GM18498 (cell line): ENCODE measurements around the gene COL20A1.
"Not testable (repeated sequence)": the region's sequence is repeated elsewhere in the genome, so short reads cannot be mapped to it uniquely, and the experiment has no call there.

Experiments used
- ATAC-seq: cut with Tn5 transposase; IDR thresholded peaks from one replicate; pipeline ENCODE4 v1.9.1; 2021; ENCODE audit warnings: mild to moderate bottlenecking, moderate library complexity; ENCODE audit not compliant: unreplicated experiment

The COL20A1 gene

DNA sequence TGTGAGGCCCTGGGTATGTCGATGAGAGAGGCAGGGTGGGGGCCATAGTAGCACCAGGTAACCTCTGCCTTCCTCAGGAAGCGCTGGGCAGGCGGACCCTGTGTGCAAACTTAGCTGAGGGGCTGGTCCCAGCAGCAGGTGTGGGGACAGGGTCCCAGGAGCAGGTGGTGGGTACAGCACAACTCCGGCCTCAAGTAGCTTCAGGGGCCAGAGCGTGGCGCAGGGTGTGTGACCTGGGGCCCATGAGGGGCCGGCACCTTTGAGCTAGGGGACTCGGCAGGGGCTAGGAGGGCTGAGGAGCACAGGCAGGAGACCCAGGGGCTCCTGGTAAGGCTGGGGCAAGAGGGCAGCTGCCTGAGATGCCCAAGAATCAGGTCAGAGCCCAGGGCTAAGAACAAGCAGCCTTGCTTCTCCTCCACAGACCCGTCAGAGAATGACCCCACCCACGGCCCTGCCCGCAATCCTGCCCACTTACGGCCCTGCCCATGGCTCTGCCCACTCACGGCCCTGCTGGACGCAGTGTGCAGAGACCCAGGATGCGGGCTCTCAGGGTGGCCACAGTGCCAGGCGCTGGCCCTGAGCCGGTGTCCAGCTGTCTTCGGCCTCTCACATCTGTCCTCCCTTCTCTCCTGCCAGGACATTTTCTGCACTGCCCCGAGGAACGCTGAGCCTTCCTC lies 37.2 kb downstream of the COL20A1 start:
- no peak for ATAC-seq

DNA sequence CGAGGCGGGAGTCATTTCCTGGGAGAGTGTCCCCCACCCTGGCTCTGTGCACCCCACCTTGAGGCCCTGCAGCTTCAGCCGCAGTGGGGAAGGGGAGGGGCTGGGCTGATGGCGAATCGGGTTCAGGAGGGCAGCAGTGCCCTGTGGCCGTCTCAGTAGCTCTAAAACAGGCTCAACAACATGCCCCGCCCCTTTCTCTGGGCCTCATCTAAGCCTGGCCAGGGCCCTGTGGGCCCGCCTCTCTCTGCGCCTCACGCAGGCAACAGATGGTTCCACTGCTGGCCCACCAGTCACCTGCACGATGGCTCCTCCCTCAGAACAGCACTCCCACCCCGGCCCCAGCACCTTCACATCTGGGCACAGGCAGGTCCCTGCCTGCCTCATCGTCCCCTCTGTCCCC lies 38.0 kb downstream of the COL20A1 start:
- no peak for ATAC-seq

GRCh38 chr20:63331741-63332400 lies 38.9 kb downstream of the COL20A1 start:
- no peak for ATAC-seq

GRCh38 chr20:63332488-63333240 lies 39.7 kb downstream of the COL20A1 start:
- no peak for ATAC-seq

DNA sequence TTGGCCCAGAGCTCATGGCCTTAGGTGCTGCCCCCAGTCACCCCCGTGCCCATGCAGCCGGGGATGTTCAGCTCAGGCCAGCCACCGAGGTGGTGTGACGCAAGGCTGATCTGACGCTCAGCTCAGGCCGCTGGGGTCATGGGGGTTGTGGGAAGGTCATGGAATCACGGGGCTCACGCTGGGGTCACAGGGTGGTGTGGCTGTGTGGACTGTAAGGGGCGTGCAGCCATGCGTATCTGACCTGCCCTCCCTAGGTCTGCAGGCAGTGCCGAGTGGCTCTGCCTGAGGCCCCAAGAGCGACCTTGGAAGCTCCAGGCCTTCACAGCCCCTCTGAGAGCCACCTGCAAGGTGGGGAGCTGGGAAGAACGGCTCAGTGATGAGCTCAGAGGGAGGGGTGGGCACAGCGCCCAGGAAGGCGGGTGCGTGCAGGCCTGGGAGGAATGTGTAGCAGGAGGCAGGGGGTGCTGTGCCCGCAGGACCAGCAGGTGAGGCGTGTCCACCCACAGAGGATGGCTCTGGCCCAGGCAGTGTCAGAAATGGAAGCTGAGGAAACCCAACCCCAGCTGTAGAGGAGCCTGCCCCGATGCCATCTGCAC lies 40.4 kb downstream of the COL20A1 start:
- ATAC-seq: no peak

- ATAC-seq: no peak
Observed at GRCh38 chr20:63334356-63334755, 41.4 kb downstream of the COL20A1 start.

DNA sequence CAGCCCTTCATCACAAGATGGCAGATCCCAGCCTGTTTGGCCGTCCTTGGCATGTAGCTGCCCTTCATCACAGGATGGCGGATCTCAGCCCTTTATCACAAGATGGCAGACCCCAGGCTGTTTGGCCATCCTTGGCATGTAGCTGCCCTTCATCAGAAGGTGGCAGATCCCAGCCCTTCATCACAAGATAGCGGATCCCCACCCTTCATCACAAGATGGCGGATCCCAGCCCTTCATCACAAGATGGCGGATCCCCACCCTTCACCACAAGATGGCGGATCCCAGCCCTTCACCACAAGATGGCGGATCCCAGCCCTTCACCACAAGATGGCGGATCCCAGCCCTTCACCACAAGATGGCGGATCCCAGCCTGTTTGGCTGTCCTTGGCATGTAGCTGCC lies 42.1 kb downstream of the COL20A1 start:
- ATAC-seq: not testable (repeated sequence)

GRCh38 chr20:63335711-63336110 lies 42.7 kb downstream of the COL20A1 start:
- no peak for ATAC-seq

- no peak for ATAC-seq
Observed at GRCh38 chr20:63336232-63336752, 43.3 kb downstream of the COL20A1 start.

GRCh38 chr20:63337786-63338420 lies 44.9 kb downstream of the COL20A1 start:
- no peak for ATAC-seq

GRCh38 chr20:63339154-63340094 lies 46.4 kb downstream of the COL20A1 start:
- not testable (repeated sequence) for ATAC-seq

- not testable (repeated sequence) for ATAC-seq
Observed at GRCh38 chr20:63340158-63340688, 47.2 kb downstream of the COL20A1 start.

- ATAC-seq: no peak
Observed at GRCh38 chr20:63342561-63343459, 49.8 kb downstream of the COL20A1 start.

- no peak for ATAC-seq
Observed at GRCh38 chr20:63343460-63344445, 50.8 kb downstream of the COL20A1 start.

- ATAC-seq: no peak
Observed at GRCh38 chr20:63344616-63345327, 51.8 kb downstream of the COL20A1 start.

DNA sequence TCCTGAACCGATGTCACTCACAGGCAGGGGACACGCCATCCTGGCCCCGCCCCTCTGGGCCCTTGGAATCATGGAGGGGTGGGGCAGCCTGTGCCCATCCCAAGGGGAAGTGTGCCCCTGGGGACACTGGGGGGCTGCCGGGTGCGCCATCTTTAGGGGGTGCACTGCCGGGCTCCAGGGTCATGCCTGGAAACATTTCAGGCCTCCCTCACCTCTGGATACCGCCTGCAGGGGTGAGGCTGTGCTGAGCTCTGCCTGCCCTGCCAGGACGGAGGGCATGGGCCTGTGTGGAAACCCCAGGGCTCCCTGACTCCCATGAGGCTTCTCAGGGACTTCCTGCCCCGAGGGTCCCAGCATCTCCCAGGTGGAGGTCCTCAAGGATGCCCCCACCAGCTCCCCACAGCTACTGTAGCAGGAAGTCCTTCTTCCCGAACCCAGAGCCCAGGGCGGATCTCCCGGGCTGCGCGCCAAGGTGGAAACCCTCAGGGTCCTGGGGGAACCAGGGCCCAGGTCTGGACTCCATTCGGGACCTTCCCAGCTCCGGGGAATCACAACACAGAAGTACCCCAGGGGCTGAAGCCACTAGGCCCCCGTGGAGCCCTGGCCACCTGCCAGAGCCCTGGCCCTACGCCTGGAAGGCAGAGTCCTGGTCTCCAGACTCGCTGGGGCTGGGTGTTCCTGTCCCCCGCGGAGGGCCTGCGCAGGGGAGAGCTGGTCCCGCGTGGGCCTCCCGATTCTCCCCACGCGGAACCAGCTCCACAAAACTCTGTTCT lies 52.5 kb downstream of the COL20A1 start:
- no peak for ATAC-seq
